ENCODE measurements around the gene HOMER2. TPM values are rescaled to one million over a fixed set of nuclear protein-coding genes. Genes with fewer than 3 reads are reported as not detected.
"Not testable (repeated sequence)": the region's sequence is repeated elsewhere in the genome, so short reads cannot be mapped to it uniquely, and the experiment has no call there.

HOMER2 gene
- polyA plus RNA-seq, 4 donors = 24.6 to 35.5 (median 29.7) TPM

GRCh38 chr15:82840166-82840565 is 112.4 kb downstream of the HOMER2 start:
- no peak for DNase-seq (ENCODE audit: low read depth in 4 of 4, low spot score in 2 of 4)

DNA sequence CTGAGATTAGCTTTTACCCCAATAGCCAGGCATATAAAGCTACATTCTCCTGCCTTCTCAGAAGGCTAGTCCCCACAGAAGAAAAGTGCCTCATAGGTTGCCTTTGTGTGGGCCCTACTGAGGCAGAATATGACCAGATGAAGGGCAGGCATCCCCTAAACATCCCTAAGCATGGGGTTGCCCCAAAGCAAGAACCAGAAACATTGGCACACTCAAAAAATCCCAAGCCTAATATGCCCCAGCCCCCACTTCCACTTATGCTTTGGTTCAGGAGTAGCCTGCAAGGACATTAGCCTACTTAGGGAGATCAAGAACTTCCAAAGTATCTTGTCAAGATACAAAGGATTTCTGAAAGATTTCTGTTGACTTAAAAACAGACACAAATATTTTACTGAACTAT is 113.4 kb downstream of the HOMER2 start:
- no peak for DNase-seq (ENCODE audit: low read depth in 4 of 4, low spot score in 2 of 4)

DNA sequence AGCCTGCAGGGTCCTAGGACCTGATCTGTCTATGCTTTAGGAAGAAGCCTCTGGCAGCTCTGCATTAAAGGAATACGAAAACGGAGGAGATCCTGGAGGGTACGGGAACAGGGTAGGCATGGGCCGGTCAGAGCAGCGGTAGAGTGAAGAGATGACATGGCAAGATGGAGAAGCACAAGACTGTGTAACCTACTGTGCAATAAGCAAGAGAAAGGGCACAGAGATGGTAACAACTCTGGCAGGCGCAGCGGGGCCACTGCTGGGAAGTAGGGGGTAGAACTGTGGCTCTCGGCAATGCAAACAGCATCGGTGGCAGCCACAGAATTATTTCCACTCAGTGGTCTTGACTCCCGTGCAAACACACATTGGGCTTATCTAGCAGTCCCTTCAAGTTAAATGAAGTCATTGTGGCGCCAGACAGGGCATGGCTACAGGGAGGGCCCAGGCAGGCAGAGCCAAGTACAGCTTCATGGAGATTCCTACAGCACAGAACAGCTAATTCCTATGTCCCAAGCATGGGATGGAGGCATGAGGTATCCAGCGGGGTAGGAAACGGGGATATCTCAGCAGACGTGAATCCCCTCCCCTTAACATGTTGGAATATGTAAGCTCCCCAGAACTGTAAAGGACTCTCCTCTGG is 114.3 kb downstream of the HOMER2 start:
- no peak for DNase-seq (ENCODE audit: low read depth in 4 of 4, low spot score in 2 of 4)

DNA sequence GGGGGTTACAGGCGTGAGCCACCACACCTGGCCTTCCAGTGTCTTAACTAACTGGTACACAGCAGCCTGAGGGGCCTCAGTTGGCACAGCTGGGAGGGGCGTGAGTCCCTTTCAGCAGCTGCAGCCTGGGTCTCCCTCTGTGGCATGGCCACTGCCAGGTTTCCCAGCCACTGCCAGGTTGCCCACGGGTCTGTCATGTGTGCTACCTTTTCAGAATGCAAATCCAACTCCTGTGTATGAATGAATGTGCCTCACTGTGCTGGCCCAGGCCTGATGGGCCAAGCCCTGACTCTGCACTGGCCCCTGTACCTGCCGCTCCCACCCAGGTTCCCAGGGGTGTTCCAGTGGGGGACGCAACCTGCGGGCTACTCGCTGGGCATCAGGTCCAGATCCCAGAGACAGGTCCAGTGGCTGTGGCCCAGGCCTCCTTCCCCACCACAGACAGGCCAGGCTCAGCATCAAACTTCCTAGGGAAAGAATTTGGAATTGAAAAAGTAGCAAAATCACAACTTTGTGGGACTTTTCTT is 117.1 kb downstream of the HOMER2 start:
- no peak for DNase-seq (ENCODE audit: low read depth in 4 of 4, low spot score in 2 of 4)

GRCh38 chr15:82833362-82833682 is 119.2 kb downstream of the HOMER2 start:
- DNase-seq (ENCODE audit: low read depth in 4 of 4, low spot score in 2 of 4) = no peak

GRCh38 chr15:82832601-82833361 is 119.7 kb downstream of the HOMER2 start:
- no peak for DNase-seq (ENCODE audit: low read depth in 4 of 4, low spot score in 2 of 4)

GRCh38 chr15:82831894-82832600 is 120.5 kb downstream of the HOMER2 start:
- no peak for DNase-seq (ENCODE audit: low read depth in 4 of 4, low spot score in 2 of 4)

DNA sequence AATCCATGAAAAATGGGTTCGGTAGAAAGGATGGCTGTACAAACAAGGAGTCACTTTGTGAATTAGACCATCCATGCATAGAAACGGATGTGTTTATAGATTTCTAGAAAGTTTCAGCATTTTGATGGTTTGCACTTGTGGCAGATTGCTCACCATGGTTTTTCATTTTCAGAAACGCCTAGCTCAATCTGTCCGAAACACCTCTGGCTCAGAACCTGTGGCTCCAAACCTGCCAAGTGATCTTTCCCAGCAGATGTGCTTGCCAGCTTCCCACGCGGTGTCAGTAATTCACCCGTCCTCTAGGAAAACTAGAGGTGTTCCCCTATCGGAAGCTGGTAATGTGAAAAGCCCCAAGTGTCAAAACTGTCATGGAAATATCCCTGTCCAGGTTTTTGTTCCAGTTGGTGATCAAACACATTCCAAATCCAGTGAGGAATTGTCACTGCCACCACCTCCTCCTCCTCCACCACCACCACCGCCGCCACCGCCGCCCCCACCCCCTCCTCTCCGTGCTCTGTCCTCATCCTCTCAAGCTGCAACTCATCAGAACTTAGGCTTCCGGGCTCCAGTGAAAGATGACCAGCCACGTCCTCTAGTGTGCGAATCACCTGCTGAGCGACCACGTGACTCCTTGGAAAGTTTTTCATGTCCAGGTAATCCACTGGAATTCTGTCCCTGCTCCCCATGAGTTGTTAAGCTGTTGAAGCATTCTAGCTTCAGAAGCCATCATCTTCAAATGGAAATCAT is 121.9 kb downstream of the HOMER2 start:
- DNase-seq (ENCODE audit: low read depth in 4 of 4, low spot score in 2 of 4) = no peak

DNA sequence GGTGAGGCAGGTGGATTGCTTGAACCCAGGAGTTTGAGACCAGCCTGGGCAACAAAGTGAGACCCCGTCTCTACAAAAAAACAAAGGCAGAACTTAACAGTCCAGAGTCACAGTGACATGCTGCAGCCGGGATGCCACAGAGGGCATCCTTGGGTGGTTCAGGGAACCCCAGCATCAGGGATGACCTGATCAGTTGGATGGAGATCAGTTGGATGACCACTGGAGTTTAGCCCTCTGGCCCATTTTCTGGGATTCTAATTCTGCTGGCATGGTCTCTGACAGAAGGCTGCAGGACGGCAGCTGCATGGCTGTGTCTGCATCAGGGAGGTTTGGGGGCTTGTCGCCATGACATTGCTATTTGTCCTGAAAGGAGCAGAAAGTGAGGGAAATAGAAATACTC is 123.3 kb downstream of the HOMER2 start:
- no peak for DNase-seq (ENCODE audit: low read depth in 4 of 4, low spot score in 2 of 4)

DNA sequence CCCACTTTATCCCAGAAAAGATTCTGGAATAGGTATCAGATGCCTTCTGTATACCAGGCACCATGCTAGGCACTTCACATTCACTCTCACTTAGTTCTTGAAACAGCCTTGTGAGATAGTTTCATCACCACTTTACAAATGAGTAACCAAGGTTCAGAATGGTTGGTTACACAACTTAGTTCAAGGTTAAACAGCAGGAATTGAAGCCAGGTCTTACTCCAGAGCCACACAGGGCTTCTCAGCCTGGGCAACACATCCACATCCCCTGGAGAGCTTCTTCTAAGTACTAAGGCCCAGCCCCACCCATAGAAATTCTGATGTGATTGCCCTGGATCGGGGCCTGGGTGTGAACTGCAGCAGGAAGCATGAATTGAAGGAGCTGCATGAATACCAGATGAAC is 124.4 kb downstream of the HOMER2 start:
- DNase-seq (ENCODE audit: low read depth in 4 of 4, low spot score in 2 of 4) = no peak

- DNase-seq (ENCODE audit: low read depth in 4 of 4, low spot score in 2 of 4) = no peak
These were observed 129.5 kb downstream of the HOMER2 start for GRCh38 chr15:82823049-82823448.

GRCh38 chr15:82821851-82822250 is 130.7 kb downstream of the HOMER2 start:
- DNase-seq (ENCODE audit: low read depth in 4 of 4, low spot score in 2 of 4) = not testable (repeated sequence)

DNA sequence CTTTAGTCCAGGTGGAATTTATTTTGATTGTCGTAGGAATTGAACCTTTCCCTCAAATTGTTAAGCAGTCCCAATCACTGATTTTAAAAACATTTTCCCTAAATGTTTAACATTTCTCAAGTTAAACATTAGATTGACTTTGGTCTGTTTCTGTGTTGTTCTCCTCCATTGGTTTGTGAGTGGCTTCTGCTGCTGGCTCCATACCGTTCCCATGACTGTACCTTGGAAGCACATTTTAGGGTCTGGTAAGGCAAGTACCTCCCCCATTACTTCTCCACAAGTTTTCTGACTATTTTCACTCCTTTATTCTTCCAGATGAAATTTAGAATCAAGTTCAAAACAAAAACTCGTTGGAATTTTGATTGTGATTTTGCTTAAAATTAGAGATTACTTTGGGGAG is 131.1 kb downstream of the HOMER2 start:
- not testable (repeated sequence) for DNase-seq (ENCODE audit: low read depth in 4 of 4, low spot score in 2 of 4)

DNA sequence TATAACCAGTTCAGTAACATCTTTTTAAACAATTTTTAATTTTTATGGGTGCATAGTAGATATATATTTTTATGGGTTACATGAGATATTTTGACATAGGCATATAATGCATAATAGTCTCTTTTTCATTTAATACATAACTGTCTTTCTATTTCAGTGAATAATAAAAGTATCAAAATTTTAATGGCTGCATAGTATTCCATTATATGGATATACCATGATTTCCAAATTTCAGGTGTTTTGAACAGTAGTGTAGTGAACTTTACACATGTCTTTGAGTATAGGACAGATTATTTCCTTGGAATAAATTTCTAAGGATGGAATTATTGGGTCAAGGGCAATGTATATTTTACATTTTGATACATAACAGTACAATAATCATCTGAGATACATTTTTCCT is 132.4 kb downstream of the HOMER2 start:
- no peak for DNase-seq (ENCODE audit: low read depth in 4 of 4, low spot score in 2 of 4)

DNA sequence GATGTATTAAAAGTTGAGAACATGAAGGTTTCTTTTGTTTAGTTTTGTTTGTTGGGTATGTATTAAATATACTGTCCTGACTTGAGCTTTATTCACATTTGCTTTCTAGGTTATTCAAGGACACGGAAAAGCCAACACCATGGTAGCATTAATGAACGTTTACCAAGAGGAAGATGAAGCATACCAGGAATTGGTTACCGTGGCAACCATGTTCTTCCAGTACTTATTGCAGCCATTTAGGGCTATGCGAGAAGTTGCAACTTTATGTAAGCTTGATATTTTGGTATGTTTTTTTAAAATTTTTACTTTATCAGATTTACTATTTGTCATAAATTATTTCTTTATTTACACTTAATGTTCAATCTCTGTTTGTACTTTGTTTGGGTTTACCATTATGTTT is 139.5 kb downstream of the HOMER2 start:
- no peak for DNase-seq (ENCODE audit: low read depth in 4 of 4, low spot score in 2 of 4)

- peak in 1 of 4 donors; percentile 13 for DNase-seq (ENCODE audit: low read depth in 4 of 4, low spot score in 2 of 4)
These were observed 141.6 kb downstream of the HOMER2 start for GRCh38 chr15:82810890-82811426.

- DNase-seq (ENCODE audit: low read depth in 4 of 4, low spot score in 2 of 4) = peak in 3 of 4 donors; percentile 13 to 39 (median 24)
These were observed 142.2 kb downstream of the HOMER2 start for GRCh38 chr15:82810061-82810889.

- peak; percentile 88 to 97 (median 93) for DNase-seq (ENCODE audit: low read depth in 4 of 4, low spot score in 2 of 4)
These were observed 143.0 kb downstream of the HOMER2 start, which contains the start of gene WHAMM for GRCh38 chr15:82809308-82810060. WHAMM (plus strand) TSS chr15:82809628; CDS start chr15:82809727, 99 bp downstream.

GRCh38 chr15:82808634-82809041 is 143.9 kb downstream of the HOMER2 start:
- DNase-seq (ENCODE audit: low read depth in 4 of 4, low spot score in 2 of 4) = no peak
